Kidney epithelial cell (primary cell): ENCODE measurements around the gene IQGAP3. TPM values are rescaled to one million over a fixed set of nuclear protein-coding genes. Genes with fewer than 3 reads are reported as not detected.
A peak's percentile ranks its signal among the peaks of the same experiment; 100 is the strongest.

Experiments used
- DNase-seq: peaks from one replicate; pipeline ENCODE4 v3.0.0-alpha.2; 2010; ENCODE audit warnings: low read depth
- H3K27me3 ChIP-seq: 2 replicates; pipeline ENCODE4 v1.6.0; 2011; ENCODE audit warnings: low read length; ENCODE audit not compliant: control insufficient read depth, insufficient read depth
- H3K36me3 ChIP-seq: 2 replicates; pipeline ENCODE4 v1.5.1; 2011; ENCODE audit warnings: low read length; ENCODE audit not compliant: control insufficient read depth, insufficient read depth
- H3K4me3 ChIP-seq: 2 replicates; pipeline ENCODE4 v1.5.1; 2011; ENCODE audit warnings: low read depth, mild to moderate bottlenecking, control low read depth, low read length
- CTCF ChIP-seq: IDR thresholded peaks from 2 replicates; pipeline ENCODE4 v1.5.1; 2011; ENCODE audit warnings: mild to moderate bottlenecking, moderate library complexity, low read length, control low read depth, inconsistent platforms; ENCODE audit not compliant: insufficient read depth, poor library complexity, severe bottlenecking
- total RNA-seq: library from RNA; depleted of rRNA; stranded (reverse); fragments of >200 nt; gene quantifications from 2 replicates; pipeline ENCODE4 v1.2.3, GENCODE V29; 2015

The IQGAP3 gene
- total RNA-seq, 1 donor from 2014 or later: 8.0 TPM

- no peak for DNase-seq
- TF ChIP-seq CTCF: no peak
- Histone ChIP-seq H3K4me3 (peak overlapping the region; percentile 98), H3K27me3 (no peaks in the 10 kb centered on the region), H3K36me3 (no peaks in the 10 kb centered on the region)
Measured at GRCh38 chr1:156498432-156499193, 73.8 kb downstream of the IQGAP3 start.

GRCh38 chr1:156497743-156498431 is 74.5 kb downstream of the IQGAP3 start:
- DNase-seq: no peak
- TF ChIP-seq CTCF: no peak
- Histone ChIP-seq H3K36me3 (no peaks in the 10 kb centered on the region), H3K4me3 (no peak overlapping the region), H3K27me3 (no peaks in the 10 kb centered on the region)

- DNase-seq: no peak
- Histone ChIP-seq H3K36me3 (no peaks in the 10 kb centered on the region), H3K4me3 (no peak overlapping the region), H3K27me3 (no peaks in the 10 kb centered on the region)
- TF ChIP-seq CTCF: no peak
Measured at GRCh38 chr1:156497078-156497742, 75.2 kb downstream of the IQGAP3 start.

- Histone ChIP-seq H3K4me3 (no peak overlapping the region), H3K36me3 (no peaks in the 10 kb centered on the region), H3K27me3 (no peaks in the 10 kb centered on the region)
- DNase-seq: no peak
- TF ChIP-seq CTCF: no peak
Measured at GRCh38 chr1:156496211-156496761, 76.1 kb downstream of the IQGAP3 start.

- no peaks in the 10 kb centered on the region for H3K27me3 ChIP-seq
- TF ChIP-seq CTCF: no peak
Measured at GRCh38 chr1:156495401-156496140, 76.8 kb downstream of the IQGAP3 start.

More at GRCh38 chr1:156495401-156496140, 76.8 kb downstream of the IQGAP3 start:
- Histone ChIP-seq H3K4me3 (no peak overlapping the region), H3K36me3 (no peaks in the 10 kb centered on the region)
- DNase-seq: no peak
